Liver (tissue), 9 donors: ENCODE results near the gene PKP1. TPM values are rescaled to one million over a fixed set of nuclear protein-coding genes. Genes with fewer than 3 reads are reported as not detected.

Experiments
- DNase-seq: peaks from one replicate; pipeline ENCODE4 v3.0.0-alpha.2; 2017; ENCODE audit warnings: low spot score
- H3K27ac ChIP-seq, 2 donors: one replicate each; pipeline ENCODE4 v1.7.0; 2013; ENCODE audit warnings: inconsistent platforms in 2 of 2, low read length in 2 of 2, control low read depth in 1 of 2, low read depth in 1 of 2, mild to moderate bottlenecking in 1 of 2
- H3K27me3 ChIP-seq, 4 donors: one replicate each; pipeline versions ENCODE4 v1.6.1 to v1.7.0; 2013; ENCODE audit warnings: low read length in 3 of 4, inconsistent platforms in 1 of 4, mild to moderate bottlenecking in 1 of 4, moderate library complexity in 1 of 4; ENCODE audit not compliant: control insufficient read depth in 4 of 4, insufficient read depth in 4 of 4
- H3K36me3 ChIP-seq, 4 donors: one replicate each; pipeline versions ENCODE4 v1.6.1 to v1.7.0; 2013; ENCODE audit warnings: low read length in 3 of 4, mild to moderate bottlenecking in 3 of 4, low read depth in 1 of 4, moderate library complexity in 1 of 4; ENCODE audit not compliant: control insufficient read depth in 4 of 4, insufficient read depth in 3 of 4
- H3K4me1 ChIP-seq, 4 donors: one replicate each; pipeline versions ENCODE4 v1.6.1 to v1.7.0; 2013; ENCODE audit warnings: low read length in 3 of 4, mild to moderate bottlenecking in 3 of 4, moderate library complexity in 1 of 4; ENCODE audit not compliant: control insufficient read depth in 4 of 4, insufficient read depth in 4 of 4
- H3K4me3 ChIP-seq, 3 donors: one replicate each; pipeline versions ENCODE4 v1.6.1 to v1.7.0; 2013; ENCODE audit warnings: low read length in 3 of 3, control low read depth in 1 of 3, low read depth in 1 of 3, mild to moderate bottlenecking in 1 of 3
- H3K9ac ChIP-seq, 2 donors: one replicate each; pipeline ENCODE4 v1.7.0; 2013; ENCODE audit warnings: low read length in 2 of 2, mild to moderate bottlenecking in 2 of 2, moderate library complexity in 2 of 2, control low read depth in 1 of 2, low read depth in 1 of 2
- H3K9me3 ChIP-seq, 4 donors: one replicate each; pipeline versions ENCODE4 v1.6.1 to v1.7.0; 2013; ENCODE audit warnings: low read length in 3 of 4; ENCODE audit not compliant: control insufficient read depth in 4 of 4
- EGR1 ChIP-seq, 2 donors: IDR thresholded peaks; 2 replicates each; pipeline ENCODE4 v1.6.1; 2016 to 2018; ENCODE audit warnings: antibody characterized with exemption in 2 of 2, low read depth in 2 of 2
- FOXA1 ChIP-seq: IDR thresholded peaks from 2 replicates; pipeline ENCODE4 v1.6.1; 2016; ENCODE audit warnings: antibody characterized with exemption
- FOXA2 ChIP-seq: IDR thresholded peaks from 2 replicates; pipeline ENCODE4 v1.6.1; 2016; ENCODE audit warnings: antibody characterized with exemption
- GABPA ChIP-seq, 2 donors: IDR thresholded peaks in 1 of 2; conservative IDR thresholded peaks in 1 of 2; 2 replicates each; pipeline ENCODE4 v1.6.1; 2016; ENCODE audit warnings: antibody characterized with exemption in 2 of 2, mild to moderate bottlenecking in 1 of 2, moderate library complexity in 1 of 2
- HNF4A ChIP-seq, 2 donors: conservative IDR thresholded peaks; 2 replicates each; pipeline ENCODE4 v1.6.1; 2016; ENCODE audit warnings: antibody characterized with exemption in 2 of 2, mild to moderate bottlenecking in 2 of 2
- HNF4G ChIP-seq: IDR thresholded peaks from 2 replicates; pipeline ENCODE4 v1.6.1; 2016; ENCODE audit warnings: antibody characterized with exemption
- JUND ChIP-seq, 2 donors: IDR thresholded peaks; 2 replicates each; pipeline ENCODE4 v1.6.1; 2016; ENCODE audit warnings: antibody characterized with exemption in 2 of 2
- NR2F2 ChIP-seq: IDR thresholded peaks from 2 replicates; pipeline ENCODE4 v1.6.1; 2016; ENCODE audit warnings: antibody characterized with exemption
- RAD21 ChIP-seq, 2 donors: IDR thresholded peaks; 2 replicates each; pipeline ENCODE4 v1.6.1; 2016; ENCODE audit warnings: antibody characterized with exemption in 2 of 2, mild to moderate bottlenecking in 2 of 2
- RXRA ChIP-seq, 2 donors: IDR thresholded peaks; 2 replicates each; pipeline ENCODE4 v1.6.1; 2017 to 2018; ENCODE audit warnings: antibody characterized with exemption in 2 of 2, mild to moderate bottlenecking in 1 of 2
- SP1 ChIP-seq: IDR thresholded peaks from 2 replicates; pipeline ENCODE4 v1.6.1; 2018; ENCODE audit warnings: antibody characterized with exemption, mild to moderate bottlenecking
- TAF1 ChIP-seq: conservative IDR thresholded peaks from 2 replicates; pipeline ENCODE4 v1.6.1; 2016; ENCODE audit warnings: antibody characterized with exemption, mild to moderate bottlenecking
- YY1 ChIP-seq: IDR thresholded peaks from 2 replicates; pipeline ENCODE4 v1.6.1; 2016; ENCODE audit warnings: antibody characterized with exemption, mild to moderate bottlenecking
- WGBS: extraction: QIAGEN DNeasy Blood & Tissue Kit; methylation state at CpG from one replicate; pipeline ENCODE4 v1.1.7; 2013; 5-methylcytosine and 5-hydroxymethylcytosine counted together
- polyA plus RNA-seq, 2 donors: library from polyadenylated mRNA; stranded (reverse) in 1 of 2; unstranded in 1 of 2; fragments of 200-250 nt in 1 of 2; fragments of >200 nt in 1 of 2; fragmentation: Nextera tagmentation in 1 of 2; extraction: Ambion mirVana in 1 of 2; gene quantifications; one replicate each; pipeline versions ENCODE4 v1.2.1 to v1.2.3, GENCODE V29; 2013 to 2015
- total RNA-seq, 2 donors: library from RNA; depleted of rRNA; stranded (reverse); fragments of >200 nt; gene quantifications; one replicate each; pipeline ENCODE4 v1.2.3, GENCODE V29; 2014
- TF ChIP-seq, protein P1 (sequence below): IDR thresholded peaks from 2 replicates; pipeline ENCODE4 v1.6.1; 2016; ENCODE audit warnings: antibody characterized with exemption
- TF ChIP-seq, protein P2 (sequence below): fragments of 150-350 bp; IDR thresholded peaks from 2 replicates; pipeline ENCODE4 v1.5.1; 2017; ENCODE audit warnings: improper control_type of control experiment, low read depth, low read length; ENCODE audit not compliant: missing input control
- TF ChIP-seq, protein P3 (sequence below): IDR thresholded peaks from 2 replicates; pipeline ENCODE4 v1.6.1; 2016; ENCODE audit warnings: antibody characterized with exemption
- TF ChIP-seq, protein P4 (sequence below): IDR thresholded peaks from 2 replicates; pipeline ENCODE4 v1.6.1; 2016; ENCODE audit warnings: antibody characterized with exemption, mild to moderate bottlenecking
- TF ChIP-seq, protein P5 (sequence below): IDR thresholded peaks from 2 replicates; pipeline ENCODE4 v1.6.1; 2016; ENCODE audit warnings: antibody characterized with exemption
- donor health status: healthy.
- donor health status: healthy.
- donor health status: healthy.
- donor health status: healthy.
- donor health status: healthy.

The PKP1 gene
- total and polyA plus RNA-seq, 4 donors: 0.01 TPM; not detected in 3

DNA sequence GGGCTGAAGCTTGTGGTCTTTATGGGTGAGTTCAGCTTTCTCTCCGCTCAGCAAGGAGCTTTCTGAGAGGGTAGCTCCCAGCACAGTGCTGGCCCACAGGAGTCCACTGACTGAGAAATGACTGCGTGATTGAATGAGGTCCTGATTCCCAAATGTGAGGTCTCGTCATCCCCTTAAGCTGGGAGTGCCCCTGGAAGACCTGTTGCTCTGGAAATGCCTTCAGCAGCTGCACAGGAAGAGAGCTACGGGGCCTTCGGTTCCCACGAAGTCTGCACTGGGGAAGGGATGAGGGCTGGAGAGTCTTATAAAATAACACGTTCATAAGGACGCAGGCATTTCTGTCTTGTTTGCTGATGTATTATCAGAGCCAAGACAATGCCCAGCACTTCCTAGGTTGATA lies 80.2 kb downstream of the PKP1 start (continued):
- TF ChIP-seq, protein P1, sequence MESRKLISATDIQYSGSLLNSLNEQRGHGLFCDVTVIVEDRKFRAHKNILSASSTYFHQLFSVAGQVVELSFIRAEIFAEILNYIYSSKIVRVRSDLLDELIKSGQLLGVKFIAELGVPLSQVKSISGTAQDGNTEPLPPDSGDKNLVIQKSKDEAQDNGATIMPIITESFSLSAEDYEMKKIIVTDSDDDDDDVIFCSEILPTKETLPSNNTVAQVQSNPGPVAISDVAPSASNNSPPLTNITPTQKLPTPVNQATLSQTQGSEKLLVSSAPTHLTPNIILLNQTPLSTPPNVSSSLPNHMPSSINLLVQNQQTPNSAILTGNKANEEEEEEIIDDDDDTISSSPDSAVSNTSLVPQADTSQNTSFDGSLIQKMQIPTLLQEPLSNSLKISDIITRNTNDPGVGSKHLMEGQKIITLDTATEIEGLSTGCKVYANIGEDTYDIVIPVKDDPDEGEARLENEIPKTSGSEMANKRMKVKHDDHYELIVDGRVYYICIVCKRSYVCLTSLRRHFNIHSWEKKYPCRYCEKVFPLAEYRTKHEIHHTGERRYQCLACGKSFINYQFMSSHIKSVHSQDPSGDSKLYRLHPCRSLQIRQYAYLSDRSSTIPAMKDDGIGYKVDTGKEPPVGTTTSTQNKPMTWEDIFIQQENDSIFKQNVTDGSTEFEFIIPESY: no peak
- no peak for TF ChIP-seq FOXA1
- no peak for TF ChIP-seq EGR1 (IDR thresholded peaks at IDR 0.05; ENCODE audit: low read depth in 2 of 2)
- no peak for TF ChIP-seq FOXA2
- TF ChIP-seq, protein P2, sequence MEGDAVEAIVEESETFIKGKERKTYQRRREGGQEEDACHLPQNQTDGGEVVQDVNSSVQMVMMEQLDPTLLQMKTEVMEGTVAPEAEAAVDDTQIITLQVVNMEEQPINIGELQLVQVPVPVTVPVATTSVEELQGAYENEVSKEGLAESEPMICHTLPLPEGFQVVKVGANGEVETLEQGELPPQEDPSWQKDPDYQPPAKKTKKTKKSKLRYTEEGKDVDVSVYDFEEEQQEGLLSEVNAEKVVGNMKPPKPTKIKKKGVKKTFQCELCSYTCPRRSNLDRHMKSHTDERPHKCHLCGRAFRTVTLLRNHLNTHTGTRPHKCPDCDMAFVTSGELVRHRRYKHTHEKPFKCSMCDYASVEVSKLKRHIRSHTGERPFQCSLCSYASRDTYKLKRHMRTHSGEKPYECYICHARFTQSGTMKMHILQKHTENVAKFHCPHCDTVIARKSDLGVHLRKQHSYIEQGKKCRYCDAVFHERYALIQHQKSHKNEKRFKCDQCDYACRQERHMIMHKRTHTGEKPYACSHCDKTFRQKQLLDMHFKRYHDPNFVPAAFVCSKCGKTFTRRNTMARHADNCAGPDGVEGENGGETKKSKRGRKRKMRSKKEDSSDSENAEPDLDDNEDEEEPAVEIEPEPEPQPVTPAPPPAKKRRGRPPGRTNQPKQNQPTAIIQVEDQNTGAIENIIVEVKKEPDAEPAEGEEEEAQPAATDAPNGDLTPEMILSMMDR: no peak
- no peak for TF ChIP-seq HNF4A (conservative IDR thresholded peaks at IDR 0.05)
- TF ChIP-seq JUND (IDR thresholded peaks at IDR 0.05): no peak

DNA sequence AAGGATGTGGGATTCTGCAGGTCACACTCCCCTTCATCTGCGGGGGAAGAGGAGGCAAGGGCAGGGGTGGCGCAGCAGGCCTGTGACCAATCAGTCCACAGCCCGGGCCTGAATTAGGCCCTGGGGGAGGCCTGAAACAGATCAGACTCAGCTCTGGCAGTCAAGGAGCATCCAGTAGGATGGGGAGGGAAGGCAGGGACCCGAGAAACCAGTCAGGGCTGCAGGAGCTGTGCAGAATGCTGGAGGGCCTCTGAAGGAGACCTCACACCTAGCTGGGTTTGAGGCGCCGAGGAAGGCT lies 81.5 kb downstream of the PKP1 start:
- 90% methylated on average over 6 of the region's 6 CpGs for WGBS
- Histone ChIP-seq H3K9ac (no peak overlapping the region), H3K4me1 (no peaks in the 10 kb centered on the region), H3K27me3 (no peaks in the 10 kb centered on the region), H3K36me3 (no peaks in the 10 kb centered on the region), H3K4me3 (no peak overlapping the region), H3K9me3 (no peaks in the 10 kb centered on the region), H3K27ac (no peak overlapping the region)
- DNase-seq: no peak
- TF ChIP-seq, protein P3, sequence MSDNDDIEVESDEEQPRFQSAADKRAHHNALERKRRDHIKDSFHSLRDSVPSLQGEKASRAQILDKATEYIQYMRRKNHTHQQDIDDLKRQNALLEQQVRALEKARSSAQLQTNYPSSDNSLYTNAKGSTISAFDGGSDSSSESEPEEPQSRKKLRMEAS: no peak
- TF ChIP-seq, protein P4, sequence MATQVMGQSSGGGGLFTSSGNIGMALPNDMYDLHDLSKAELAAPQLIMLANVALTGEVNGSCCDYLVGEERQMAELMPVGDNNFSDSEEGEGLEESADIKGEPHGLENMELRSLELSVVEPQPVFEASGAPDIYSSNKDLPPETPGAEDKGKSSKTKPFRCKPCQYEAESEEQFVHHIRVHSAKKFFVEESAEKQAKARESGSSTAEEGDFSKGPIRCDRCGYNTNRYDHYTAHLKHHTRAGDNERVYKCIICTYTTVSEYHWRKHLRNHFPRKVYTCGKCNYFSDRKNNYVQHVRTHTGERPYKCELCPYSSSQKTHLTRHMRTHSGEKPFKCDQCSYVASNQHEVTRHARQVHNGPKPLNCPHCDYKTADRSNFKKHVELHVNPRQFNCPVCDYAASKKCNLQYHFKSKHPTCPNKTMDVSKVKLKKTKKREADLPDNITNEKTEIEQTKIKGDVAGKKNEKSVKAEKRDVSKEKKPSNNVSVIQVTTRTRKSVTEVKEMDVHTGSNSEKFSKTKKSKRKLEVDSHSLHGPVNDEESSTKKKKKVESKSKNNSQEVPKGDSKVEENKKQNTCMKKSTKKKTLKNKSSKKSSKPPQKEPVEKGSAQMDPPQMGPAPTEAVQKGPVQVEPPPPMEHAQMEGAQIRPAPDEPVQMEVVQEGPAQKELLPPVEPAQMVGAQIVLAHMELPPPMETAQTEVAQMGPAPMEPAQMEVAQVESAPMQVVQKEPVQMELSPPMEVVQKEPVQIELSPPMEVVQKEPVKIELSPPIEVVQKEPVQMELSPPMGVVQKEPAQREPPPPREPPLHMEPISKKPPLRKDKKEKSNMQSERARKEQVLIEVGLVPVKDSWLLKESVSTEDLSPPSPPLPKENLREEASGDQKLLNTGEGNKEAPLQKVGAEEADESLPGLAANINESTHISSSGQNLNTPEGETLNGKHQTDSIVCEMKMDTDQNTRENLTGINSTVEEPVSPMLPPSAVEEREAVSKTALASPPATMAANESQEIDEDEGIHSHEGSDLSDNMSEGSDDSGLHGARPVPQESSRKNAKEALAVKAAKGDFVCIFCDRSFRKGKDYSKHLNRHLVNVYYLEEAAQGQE: no peak
- TF ChIP-seq EGR1 (IDR thresholded peaks at IDR 0.05; ENCODE audit: low read depth in 2 of 2) (no peak), GABPA (IDR thresholded peaks at IDR 0.05 in 1 of 2, conservative IDR thresholded peaks at IDR 0.05 in 1 of 2) (no peak), HNF4G (no peak), FOXA2 (no peak), SP1 (no peak), FOXA1 (no peak), RXRA (IDR thresholded peaks at IDR 0.05) (no peak), HNF4A (conservative IDR thresholded peaks at IDR 0.05) (no peak), YY1 (no peak), JUND (IDR thresholded peaks at IDR 0.05) (no peak), NR2F2 (no peak), RAD21 (IDR thresholded peaks at IDR 0.05) (no peak), TAF1 (no peak)
- TF ChIP-seq, protein P5, sequence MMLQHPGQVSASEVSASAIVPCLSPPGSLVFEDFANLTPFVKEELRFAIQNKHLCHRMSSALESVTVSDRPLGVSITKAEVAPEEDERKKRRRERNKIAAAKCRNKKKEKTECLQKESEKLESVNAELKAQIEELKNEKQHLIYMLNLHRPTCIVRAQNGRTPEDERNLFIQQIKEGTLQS: no peak
- TF ChIP-seq, protein P1: no peak
- TF ChIP-seq, protein P2: no peak
